GM19023 (cell line): ENCODE results near the gene CDH24.

Experiments
- ATAC-seq: cut with Tn5 transposase; IDR thresholded peaks from one replicate; pipeline ENCODE4 v1.9.1; 2021; ENCODE audit warnings: mild to moderate bottlenecking, moderate library complexity; ENCODE audit not compliant: unreplicated experiment

The CDH24 gene

DNA sequence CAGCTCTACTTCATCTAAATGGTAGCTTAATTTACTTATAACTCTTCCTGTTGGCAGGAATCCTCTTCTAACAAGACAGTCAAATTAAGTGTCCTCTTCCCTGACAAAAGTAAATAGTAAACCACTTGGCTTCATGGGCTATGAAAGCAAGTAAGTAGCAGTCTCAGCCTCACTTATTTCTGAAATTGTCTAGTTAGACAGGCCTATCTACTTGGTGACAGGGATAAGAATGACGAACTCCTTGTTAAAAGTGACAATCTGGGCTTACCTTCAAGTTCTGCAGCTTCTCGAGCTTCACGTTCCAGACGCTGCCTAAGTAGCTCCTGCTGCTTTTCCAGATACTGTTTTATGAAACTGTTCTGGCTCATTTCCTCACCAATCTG, 32.9 kb upstream of the CDH24 start:
- ATAC-seq, result no peak

DNA sequence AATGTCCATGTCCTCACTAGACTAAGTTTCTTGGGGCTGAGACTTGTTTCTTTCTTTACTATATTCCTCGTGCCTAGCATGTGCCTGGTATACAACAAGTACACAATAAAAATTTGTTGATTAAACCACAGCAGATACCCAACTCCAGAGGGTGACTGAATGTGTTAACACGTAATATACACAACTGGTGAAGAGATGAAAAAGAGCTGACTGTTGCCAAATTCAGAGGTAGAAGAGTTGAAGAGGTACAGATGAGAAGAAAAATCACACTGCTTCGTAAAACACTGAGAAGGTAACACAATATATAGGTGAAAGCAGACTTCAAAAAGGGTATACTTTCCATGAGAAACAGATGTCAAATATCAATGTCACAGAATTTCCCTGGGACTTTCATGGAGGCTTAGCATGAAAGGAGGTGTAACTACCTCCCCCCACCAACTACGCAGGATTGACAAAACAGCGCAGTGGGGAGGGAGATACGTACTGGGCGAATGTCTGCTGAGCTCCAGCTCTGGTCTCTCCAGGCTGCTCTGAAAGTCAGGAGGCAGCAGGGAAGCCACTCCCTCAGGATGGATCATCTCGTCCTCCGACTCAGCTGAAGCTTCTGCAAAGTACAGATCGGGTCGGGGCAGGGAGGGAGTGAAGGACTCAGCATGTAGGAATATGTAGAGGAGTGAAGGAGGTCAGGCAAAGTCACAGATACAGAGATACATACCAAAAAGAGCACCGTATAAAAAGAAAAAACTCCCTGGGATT, 32.4 kb upstream of the CDH24 start:
- ATAC-seq, result no peak

DNA sequence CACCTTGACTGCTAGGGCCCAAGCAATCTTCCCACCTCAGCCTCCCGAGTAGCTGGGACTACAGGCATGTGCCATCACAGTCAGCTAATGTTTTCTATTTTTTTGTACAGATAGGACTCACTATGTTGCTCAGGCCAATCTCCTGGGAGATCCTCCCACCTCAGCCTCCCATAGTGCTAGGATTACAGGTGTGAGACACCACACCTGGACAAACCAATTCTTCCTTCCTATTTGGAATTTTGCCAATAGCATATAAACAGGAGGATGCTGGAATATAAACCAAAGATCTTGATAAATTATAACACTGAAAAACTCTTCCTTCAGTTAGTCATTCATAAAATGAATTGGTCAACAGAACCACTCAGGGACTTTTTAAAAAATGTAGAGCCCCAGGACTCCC, 29.2 kb upstream of the CDH24 start:
- no peak for ATAC-seq

DNA sequence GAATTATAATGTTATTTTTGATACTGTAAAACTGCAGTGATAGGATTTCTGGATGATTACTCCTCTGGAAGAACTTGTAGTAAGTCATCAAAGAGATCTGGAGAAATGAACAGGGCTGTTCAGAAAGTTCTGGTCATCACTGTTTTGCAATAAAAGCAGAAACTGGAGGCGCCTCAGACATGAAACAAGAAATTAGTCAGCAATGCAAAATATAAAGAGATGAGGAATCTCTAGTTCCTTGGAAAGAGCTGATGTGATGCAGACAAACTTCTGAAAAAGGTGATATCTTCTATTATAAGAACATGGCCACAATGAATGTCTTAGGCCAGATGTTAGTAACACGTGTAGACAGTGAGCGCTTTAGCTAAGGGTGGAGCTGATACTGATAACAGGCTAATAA, 28.1 kb upstream of the CDH24 start:
- no peak for ATAC-seq

DNA sequence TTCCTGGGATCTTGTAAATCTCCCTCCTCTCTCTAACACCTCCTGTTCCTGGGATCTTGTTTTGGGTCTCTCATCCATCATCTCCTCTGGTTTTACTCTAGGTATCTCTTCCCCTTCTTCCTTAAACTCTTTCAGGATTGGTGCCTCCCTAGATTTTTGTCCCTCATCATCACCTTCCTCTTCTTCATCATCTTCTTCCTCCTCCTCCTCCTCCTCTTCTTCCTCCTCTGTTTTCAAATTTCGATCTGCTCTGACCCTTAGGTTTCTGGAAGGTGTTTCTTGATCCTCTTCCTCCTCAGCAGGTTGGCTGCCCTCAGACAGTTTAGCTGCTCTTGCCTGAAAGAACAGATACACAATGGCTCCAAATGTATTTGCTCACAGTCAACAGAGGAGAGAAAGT, 23.2 kb upstream of the CDH24 start:
- no peak for ATAC-seq

DNA sequence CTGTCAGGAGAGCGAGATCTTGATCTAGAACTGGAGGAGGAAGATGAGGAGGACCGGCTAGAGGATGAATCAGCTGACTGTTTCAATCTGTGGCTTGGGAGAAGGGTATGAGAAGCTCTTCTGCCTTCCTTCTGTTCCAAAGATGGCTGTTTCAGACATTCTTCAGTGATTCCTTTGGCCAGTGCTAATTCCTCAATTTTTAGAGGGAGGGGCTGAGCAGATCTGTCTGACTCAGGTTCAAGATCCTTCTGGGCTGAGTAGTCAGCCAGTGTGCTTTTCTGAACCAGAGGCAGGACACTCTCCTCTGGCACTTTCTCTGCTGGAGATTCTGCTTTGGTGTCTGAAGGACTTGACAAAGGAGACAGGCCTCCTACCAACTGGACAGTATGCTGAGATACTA, 22.4 kb upstream of the CDH24 start:
- no peak for ATAC-seq

DNA sequence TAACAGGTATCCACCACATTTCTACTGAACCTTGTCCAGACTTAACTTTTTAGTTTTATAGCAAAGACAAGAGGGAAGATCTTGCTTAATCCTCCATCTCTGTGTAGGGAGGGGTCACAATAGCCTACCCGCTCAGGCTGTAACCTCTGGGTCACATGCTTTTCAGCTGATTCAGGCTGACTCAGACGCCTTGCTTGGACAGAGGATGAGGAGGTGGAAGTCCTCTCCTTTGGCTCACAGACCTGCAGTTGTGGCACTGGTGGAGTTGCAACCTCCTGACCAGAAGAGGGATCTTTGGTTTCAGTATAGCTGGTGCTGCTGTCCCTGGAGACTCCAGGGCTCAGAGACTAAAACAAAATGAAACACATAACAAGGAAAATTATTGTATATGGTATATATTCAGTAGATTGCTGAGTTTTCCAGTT, 21.4 kb upstream of the CDH24 start:
- no peak for ATAC-seq

DNA sequence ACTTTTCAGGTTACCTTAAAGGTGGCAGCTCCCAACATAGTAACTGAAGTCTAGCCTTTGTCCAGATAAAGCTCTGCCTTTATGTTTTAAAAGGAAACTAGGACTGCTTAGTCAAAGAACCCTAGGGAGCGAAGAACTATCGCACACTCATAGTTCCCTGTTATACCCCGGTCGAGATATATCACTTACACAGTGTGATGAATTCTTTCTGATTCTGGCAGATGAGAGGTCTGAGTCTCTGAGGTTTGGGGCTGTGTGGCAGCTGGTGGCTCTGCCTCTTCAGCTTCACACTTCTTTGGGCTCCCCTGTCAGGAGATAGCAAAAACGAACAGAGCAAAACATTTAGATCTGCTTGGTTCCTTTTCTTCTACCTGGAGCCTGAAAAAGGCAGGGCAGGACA, 20.6 kb upstream of the CDH24 start:
- ATAC-seq, result no peak

DNA sequence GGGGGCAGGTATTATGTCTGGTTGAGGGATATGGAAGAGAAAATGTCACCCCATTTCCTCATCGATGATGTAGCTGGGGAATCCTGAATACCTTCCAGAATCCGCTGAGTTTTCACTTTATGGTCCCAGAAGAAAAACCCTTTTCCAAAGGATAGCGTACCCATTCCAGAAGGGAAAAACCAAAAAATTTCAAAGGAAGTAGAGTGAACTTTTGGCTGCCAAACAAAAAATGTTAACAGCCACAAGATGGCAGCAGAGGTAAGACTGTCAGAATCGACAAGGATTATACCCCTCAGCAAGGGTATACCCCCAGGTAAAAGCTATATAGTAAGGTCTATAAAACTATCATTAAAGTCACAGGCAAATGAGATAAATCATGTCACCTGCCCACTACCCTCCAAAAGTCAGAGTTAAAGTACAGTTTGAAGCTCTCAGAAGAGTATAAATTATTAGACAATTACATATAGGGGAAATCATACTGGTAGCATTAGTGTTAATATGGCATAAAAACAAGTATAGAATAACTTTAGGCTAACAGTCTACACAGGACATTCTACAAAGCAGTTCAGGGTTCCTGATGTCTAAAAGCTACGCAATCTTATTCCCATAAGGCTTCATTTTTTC, 19.6 kb upstream of the CDH24 start:
- no peak for ATAC-seq

DNA sequence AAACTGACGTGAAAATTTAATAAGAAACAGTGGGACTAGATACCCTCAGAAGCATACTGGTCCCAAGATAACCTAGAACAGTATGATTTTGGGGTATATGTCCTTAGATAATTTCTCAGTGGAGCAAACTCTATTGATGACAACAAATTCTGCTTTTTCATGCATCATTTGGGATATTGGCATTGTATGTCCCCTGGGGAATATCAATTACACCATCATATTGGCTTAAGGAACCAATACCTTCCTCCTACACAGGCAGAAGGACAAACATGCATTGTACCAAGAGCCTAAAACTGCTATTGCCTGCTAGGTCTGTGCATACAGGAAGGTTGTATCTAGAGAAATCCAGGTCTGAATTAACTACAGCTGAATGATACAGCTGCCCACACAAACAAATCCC, 17.6 kb upstream of the CDH24 start:
- no peak for ATAC-seq

DNA sequence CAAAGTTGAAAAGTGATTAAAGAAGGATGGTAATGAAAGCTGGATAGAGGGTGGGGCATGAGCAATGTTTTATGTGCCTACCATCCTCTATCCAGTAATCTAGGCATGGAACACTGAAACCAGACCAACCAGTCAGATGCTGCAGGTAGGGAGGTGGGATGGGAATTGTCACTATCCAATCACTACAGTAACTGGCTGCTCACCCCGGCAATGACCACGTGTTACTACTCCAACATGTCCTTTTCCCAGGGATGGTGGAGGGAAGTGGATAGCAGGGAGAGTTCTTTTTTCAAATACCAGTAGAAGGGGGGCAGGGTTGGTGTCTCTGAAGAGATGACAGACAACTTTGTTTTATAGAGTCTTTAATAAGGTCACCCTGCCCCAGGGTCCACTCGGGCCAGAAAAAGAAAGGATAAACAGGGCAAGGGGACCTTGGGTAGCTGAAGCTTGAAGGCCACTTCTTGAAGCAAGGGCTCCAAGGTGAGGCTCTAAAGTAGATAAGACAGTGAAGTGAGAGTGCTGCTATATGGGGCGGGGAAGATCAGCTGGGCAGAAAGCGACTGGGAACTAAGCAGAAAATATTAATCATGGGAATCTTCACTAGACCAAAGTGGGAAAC, 14.7 kb upstream of the CDH24 start:
- no peak for ATAC-seq

DNA sequence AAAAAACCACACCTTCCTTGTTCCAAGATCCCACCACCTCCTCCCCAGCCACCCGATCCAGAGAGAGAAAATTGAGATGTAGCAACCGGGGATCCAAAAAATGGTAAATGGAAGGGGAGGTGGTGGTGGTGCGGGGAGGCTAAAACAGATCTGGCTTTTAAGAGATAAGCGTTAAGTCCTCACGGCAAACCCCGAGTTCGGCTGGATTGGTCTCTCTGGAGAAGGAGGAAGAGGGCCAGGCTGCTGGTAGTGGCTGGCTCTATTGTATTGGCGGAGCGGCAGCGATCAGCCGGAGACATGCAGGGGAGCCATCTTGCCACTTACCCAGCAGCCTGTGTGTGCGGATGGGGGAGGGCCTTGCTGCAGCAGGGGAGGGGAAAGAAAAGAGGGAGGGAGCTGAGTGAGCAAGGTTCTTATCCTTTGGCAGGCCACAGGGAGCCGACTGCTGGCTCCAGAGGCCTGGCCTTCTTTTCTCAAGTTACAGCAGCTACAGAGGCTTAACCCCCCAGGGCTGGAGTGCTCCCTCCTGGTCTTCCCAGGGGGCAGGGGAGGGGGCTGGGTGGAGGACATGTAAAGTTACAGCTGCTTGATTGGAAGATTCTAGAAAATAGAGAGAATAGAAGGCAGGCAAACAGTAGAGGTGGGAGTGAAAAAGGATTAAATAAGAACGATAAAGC, 14.1 kb upstream of the CDH24 start:
- ATAC-seq, result peak; percentile 76

DNA sequence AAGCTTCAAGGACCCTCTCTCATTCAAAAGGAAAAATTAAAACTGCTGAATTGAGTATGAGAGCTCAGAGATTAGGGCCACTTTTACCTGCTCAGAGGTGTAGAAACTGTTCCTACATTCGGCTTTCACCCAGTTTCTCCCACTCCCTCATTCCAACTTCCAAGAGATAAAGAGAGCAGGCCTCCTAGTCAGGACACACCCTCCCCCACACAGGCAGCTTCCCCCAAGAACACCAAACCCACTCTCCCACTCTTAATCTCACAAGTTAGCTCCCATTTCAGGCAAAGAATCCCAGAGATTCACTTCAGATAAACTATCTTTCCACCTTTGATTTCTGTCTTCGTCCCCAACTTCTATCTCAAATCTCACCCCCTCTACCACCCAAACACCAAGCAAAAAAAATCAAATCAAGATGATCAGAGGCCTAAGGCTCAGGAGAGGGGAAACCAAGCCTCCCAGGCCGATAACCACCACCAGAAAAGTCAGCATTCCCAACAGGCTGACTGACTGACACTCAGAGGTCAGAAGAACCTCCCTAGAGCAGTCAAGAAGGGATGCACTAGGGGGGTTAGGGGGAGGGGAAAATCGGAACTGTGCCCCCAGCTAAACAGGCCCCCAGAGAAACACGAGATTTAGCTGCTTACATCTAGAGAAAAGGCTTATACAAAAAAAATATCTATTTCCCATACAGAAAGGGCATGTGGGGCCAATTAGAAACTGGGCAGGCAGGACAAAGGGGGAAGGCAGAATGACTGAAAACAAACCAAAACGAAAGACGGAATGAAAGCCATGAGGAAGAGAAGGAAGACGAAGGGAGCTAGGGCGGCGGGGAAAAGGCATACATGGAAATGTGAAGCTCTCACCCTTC, 13.2 kb upstream of the CDH24 start:
- no peak for ATAC-seq

DNA sequence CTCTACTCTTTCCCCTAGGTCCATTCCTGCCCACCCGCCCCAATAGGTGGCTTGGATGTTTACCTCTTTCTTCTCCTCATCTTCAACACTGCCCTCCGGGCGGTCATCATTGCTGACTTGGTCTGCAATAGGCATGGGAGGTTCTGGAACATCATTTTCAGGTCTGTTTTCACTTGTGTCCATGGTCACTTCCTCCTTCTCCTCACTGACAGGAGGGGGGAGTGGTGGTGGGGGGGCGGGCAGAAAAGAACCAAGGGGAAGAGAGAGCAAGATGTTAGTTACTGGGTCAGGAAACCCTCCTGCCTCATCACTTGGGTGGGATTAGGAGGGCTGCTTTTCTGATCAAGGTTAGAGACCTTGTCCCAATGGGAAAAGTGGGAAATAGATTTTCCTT, 12.1 kb upstream of the CDH24 start:
- no peak for ATAC-seq

DNA sequence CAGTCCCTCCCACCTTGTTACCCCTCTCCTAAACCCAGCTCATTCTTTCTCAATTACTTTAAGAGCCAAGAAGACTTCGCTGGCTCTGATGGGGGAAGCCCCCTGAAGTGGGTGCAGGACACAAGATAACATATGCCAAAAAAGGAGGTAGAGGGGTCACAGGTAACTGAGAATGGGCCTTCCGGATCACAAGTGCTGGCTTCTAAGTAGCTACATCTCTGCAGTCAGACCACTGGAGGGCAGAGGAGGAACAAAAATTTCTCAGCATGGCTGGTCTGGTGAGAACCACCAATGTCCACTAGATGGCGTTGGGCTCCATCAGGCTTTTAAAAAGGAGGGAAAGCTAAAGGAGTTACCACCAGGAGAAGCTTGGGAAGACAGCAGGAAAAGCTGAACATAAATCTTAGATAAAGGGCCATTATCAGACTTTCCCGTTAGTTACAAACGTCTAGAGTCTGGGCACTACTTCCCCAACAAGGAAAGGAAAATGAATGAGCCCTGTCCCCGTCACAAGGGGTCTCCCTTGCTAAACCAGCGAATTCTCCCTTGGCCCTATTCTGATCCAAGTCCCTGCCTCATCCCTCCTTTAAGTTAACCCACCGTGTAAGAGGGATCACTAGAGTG, 11.6 kb upstream of the CDH24 start:
- peak; percentile 66 for ATAC-seq

DNA sequence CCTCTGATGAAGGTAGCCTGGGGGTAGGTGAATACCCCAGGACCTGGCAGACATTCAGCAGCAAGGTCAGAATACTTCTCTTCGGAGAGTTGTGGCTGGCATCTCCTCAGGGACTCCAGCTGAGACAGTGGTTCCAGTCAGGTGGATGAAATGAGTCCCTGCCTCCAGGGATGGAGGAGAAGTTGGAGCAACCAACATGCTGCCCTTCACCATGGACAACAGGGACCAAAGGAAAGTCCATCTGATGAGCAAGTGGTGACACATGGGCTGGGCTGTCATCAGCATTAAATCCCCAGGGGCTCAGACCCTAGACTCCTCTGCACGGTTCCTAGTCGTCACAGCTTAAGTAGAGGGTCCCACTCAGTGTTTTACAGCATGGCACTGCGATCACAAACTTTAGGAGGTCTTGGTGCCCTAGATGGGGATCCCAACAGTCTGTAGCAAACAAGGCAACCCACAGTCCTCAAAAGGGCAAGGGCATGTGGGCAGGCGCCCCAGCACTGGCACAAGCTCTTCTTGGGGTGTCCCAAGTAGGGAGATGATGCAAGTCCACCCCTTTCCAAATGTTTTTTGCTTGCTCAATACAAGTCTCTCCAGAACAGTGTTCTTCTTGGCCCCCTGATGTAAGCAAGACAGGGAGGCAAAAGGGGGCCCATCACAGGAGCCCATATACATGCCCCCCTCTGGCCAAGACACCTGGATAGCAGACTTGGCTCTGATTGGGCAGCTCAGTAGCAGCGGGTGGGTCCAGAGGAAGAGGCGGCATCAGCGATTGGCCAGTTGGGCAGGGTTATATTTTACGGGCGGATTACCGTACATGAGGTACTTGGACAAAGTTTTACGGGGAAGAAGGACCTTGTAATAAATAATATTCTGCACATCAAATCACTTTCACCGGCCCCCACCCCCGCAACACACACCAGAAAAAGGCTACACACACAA, 10.8 kb upstream of the CDH24 start:
- ATAC-seq, result no peak

DNA sequence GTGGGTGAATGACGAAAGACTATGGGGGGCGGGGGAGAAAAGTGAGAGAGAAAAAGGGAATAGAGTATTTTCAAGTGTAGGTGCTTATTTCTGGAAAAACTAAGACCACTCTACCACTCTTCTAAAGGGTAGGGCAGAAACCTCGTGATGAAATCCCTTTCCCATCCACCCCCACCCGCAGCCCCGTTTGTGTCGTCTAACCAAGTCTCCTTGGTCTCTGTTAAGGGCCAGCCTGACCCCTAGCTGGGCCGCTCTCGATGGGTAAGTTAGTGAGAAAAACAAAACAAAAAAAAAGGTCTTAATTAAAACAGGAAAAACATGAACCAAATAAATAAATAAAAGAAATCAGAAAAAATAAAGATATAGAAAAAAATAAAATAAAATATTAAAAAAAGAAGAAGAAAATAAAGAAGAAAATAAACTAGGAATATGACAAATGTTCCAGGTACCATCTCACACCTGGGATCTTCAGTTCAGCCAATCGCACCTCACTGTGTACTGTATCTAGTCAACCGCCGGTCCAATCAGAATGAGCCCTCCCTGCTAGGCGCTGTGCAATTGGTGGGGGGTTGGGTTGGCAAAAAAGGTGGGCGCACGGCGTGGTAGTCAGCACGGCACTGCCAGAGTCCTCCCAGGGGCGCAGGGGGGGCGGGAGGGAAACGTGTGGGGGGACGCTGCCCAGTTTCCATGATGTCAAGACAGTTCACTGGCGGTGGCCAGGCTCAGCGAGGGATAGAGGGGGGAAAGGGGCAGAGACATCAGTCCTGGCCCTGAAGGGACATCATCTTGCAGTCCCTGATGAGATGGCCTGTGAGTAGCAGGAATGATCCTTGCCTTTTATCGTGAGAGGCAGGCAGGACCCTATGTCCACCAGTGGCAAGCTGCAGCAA, 9.8 kb upstream of the CDH24 start:
- ATAC-seq, result no peak

DNA sequence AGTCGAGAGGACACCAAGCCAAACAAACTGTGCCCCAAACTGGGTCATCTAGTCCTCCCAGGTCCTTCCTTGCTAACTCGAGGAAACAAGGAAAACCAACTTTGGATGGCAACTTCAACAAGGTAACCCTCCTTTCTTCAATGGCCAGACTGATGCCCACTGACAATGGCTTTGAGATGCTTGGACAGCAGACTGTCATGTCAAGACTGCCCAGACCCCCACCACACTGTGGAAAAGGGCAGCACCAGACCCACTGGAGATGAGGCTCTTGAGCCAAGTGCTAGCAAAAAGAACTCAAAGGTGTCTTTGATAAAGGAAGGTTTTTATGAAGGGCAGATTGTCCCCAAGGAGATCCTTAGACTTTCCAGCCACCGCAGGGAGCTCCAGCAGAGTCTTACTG, 9.0 kb upstream of the CDH24 start:
- no peak for ATAC-seq
